Left cardiac atrium (tissue), 4 donors: Measurements from ENCODE around the gene CPLX4. TPM values are rescaled to one million over a fixed set of nuclear protein-coding genes. Genes with fewer than 3 reads are reported as not detected.

Source experiments
- ATAC-seq, 2 donors: fragments of 200-7000 bp; cut with Tn5 transposase; one replicate each; pipeline ENCODE4 v1.9.1; 2020; ENCODE audit warnings: mild to moderate bottlenecking in 2 of 2, moderate library complexity in 2 of 2
- DNase-seq: peaks from one replicate; pipeline ENCODE4 v3.0.0-alpha.2; 2020
- intact Hi-C, 2 donors: fragments of 100-400 bp; cut with DNase I; formaldehyde crosslinking; loops; one replicate each; pipeline versions ENCODE4 v1.14.1 to v1.15.1; 2022 to 2023
- total RNA-seq, 2 donors: library from RNA; stranded (reverse); fragmentation: NEBNext Ultra II Directional; extraction: Animal tissue kit (Norgen Biotek cat#: 25700); gene quantifications; one replicate each; pipeline ENCODE4 v1.2.1, GENCODE V29; 2021
- donor health status: DM: no; HTN: yes; CAD: no.
- donor health status: DM: no; HTN: yes; CAD: no; lungs with severe emphysema.
- donor health status: DM: yes; HTN: yes; CAD: no.
- donor health status: Dilated cardiomyopathy.

The CPLX4 gene
- total RNA-seq, 2 donors from 2014 or later = not detected

GRCh38 chr18:59273759-59274532 lies 44.5 kb downstream of the CPLX4 start:
- DNase-seq = no peak
- intact Hi-C loops = no loop called here
- no peak for ATAC-seq

DNA sequence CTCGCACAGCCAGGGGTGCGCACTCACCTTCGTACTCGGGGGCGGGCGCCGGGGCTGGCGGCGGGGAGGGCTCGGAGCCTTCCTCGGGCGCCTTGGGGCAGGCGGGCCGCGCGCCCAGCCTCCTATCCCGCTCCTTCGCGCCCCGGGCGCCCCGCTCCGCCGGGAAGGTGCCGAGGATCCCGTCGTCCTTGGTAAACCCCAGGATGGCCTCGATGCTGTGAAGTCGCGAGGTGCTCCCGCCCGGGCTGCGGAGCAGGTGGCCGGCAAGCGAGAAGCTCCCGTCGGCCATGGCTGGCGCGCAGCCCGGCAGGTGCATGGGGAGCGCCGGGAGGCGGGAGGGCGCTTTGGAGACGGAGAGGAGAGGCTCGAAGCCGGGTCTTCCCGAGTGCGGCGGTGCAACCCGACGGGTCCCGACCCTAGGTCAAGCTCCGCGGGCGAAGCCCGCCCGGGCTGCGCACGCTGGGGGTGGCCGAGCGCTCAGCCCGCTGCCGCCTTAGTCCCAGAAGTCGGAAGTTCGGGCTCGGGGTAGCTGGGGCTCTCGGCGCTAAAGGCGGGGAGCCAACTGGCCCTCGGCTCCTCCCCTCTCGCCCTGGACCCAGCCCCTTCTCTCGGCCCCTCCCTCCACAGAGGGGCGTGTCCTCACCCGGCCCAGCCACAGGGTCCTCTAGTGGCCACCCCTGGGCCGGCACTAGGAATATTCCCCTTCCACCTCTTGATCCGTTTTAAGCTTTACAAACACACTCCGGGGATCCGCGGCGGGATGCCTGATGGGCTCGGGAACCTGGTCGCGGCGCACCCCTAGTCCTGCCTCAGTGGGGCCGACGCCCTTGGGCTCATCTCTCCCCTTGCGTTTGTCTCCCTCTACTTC lies 45.3 kb downstream of the CPLX4 start, which contains the start of gene RAX:
Gene RAX (minus strand): TSS at position 564 of the 868 bp plus-strand sequence. CDS start 248 bp downstream, at position 316.
- intact Hi-C loops = no loop called here
- ATAC-seq (peak; percentile 44 to 64), DNase-seq (no peak)

- intact Hi-C loops = no loop called here
- ATAC-seq = no peak
- DNase-seq = no peak
Observed at GRCh38 chr18:59272221-59272888, 46.1 kb downstream of the CPLX4 start.

DNA sequence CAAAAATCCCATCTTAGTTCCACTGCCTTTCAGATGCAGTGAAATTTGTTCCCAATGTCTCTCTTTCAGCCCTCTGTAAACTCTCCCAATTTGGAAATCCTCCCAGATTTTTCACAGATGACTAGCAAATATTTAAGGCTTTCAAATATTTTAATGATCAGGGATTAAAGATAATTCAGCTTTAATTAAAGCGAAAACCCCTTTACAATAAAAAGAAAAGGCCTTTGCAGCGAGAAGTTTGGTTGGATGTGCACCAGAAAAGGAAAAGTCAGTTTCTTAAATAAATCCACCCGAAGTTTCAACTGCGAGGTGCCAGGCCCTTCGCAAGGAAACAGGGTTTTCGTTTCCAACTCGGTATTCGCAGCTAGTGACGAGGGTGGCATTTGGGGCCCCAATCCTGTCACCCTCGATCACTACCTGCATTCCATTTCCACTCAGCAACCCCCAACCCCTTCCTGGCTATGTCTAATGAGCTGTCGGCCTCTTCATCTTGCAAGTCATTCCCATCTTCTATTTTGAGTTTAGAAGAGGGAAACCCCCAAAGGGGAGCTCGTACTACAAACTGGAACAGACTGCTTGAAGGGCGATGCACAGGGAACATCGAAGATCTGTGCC lies 46.7 kb downstream of the CPLX4 start:
- no peak for ATAC-seq
- no peak for DNase-seq
- intact Hi-C loops = no loop called here

DNA sequence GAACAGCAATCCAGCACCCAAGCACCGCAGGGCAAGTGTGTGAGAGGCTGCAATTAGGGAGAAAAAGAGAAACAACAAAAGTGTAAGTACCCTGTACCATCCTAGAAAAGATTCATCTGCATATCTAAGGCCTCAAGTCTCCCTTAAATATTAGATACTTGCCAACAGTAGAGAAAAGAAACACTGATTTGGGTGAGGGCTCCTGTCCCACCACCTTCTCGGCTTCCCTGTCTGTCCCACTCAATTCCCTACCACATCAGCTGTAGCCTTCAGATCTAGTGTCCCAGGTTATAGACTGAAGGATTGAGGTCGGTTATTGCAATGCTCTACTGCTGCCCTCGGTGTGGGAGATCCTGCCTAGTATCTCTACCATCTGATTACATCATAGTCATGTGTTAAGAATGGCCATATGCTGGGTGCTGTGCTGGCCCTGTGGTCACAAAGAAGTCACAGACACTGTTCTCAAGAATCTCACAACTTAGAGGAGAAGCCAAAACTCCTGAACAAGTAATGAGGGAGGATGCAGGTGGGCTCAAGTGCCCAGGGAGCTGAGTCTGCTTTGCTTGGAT lies 47.7 kb downstream of the CPLX4 start:
- DNase-seq = no peak
- intact Hi-C loops = no loop called here
- no peak for ATAC-seq

DNA sequence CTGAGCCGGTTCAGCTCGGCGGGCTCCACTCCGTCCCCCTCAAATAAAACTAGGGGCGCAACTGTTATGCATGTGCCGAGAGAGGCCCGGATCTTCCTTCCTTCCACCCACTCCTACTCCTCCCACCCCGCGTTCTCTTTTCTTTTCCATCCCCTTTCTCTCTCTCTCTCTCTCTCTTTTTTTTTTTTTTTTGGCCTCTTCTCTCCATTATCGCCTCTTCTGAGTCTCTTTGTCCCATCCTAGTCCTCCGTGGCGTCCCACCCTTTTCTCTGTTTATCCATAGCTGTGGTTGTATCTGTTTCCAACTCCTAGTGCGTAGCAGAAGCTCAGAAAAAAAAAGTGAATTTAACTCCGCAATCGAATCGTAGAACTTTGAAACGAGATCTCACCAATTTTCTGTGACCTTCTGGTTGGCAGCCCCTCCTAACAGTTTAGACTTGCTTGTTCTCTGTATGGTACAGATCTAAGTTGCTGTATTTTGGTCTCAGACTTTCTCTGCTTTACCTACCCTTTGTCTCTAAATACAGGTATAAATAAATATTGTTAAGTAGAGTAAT lies 48.8 kb downstream of the CPLX4 start:
- DNase-seq (no peak), ATAC-seq (no peak)
- intact Hi-C loops = no loop called here

DNA sequence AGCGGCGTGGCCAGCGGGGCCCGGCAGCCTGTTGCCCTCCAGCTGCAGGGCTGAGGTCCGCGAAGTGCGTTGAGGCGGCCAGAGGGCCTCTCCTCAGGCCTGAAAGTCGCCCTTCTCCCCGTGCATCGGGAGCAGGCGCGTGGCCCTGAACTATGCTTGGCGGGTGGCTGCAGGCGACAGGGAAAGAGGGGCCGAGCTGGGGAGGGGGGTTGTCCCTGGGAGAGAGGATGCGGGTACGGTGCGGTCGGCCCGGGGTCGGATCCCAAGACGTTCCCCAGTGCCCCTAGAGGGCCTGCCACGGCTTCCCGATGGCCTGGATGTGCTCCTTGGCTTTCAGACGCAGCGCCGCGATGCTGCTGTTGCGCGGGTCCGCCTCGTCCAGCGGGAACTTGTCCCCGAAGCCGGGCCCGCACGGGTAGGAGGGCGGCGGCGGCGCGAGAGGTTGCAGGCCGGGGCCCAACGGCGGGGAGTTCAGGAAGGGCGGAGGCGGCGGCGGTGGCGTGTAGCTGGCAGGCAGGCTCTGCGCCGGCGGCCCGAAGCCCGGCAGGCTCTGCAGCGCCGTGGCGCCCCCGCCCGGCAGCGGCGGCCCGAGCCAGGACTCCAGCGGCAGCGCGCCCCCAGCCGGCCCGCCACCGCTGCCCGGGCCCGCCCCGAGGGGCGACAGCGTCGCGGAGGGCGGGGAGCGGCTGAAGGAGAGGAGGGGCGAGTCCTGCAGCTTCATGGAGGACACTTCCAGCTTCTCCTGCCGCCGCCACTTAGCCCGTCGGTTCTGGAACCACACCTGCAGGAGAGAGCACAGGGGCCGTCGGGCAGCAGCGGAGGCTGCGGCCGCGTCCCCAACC lies 49.5 kb downstream of the CPLX4 start:
- intact Hi-C loops = no loop called here
- DNase-seq (peak; percentile 58), ATAC-seq (peak; percentile 21 to 65)

- intact Hi-C loops = no loop called here
- no peak for ATAC-seq
Observed at GRCh38 chr18:59268127-59268720, 50.2 kb downstream of the CPLX4 start.

GRCh38 chr18:59267503-59268126 lies 50.8 kb downstream of the CPLX4 start:
- intact Hi-C loops = no loop called here
- no peak for DNase-seq
- no peak for ATAC-seq

More at GRCh38 chr18:59268127-59268720, 50.2 kb downstream of the CPLX4 start:
- no peak for DNase-seq

GRCh38 chr18:59266886-59267502 lies 51.5 kb downstream of the CPLX4 start:
- ATAC-seq (no peak), DNase-seq (no peak)
- intact Hi-C loops = no loop called here

- no peak for ATAC-seq
- no peak for DNase-seq
- intact Hi-C loops = no loop called here
Observed at GRCh38 chr18:59266459-59266858, 52.0 kb downstream of the CPLX4 start.

GRCh38 chr18:59265974-59266369 lies 52.5 kb downstream of the CPLX4 start:
- DNase-seq = no peak
- intact Hi-C loops = no loop called here

GRCh38 chr18:59265246-59265973 lies 53.0 kb downstream of the CPLX4 start:
- ATAC-seq (peak in 1 of 2 donors; percentile 39), DNase-seq (no peak)
- intact Hi-C loops = no loop called here

More at GRCh38 chr18:59265974-59266369, 52.5 kb downstream of the CPLX4 start:
- ATAC-seq = no peak

- ATAC-seq (peak in 1 of 2 donors; percentile 10), DNase-seq (no peak)
- intact Hi-C loops = no loop called here
Observed at GRCh38 chr18:59264651-59265245, 53.7 kb downstream of the CPLX4 start.

DNA sequence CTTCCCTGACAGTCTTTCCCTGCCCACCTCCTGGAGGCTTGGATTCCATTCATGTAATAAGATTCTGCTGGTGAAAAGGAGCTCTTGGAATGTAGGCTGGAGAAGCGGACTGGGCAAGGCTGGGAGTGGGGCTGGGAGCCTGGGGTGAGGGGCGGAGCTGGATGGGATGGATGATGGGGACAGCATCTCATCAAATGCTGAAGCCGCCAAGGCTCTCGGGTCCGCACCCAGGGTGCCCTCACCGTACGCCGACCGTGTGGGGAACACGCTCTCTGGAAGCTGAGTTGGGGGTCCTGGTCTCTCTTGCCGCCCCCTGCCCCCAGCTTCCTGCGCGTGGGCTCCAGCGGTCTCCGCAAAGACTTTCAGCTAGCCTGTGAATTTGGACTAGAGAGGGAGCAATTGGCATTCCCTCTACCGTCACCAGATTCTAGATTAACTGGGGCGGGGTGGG lies 54.3 kb downstream of the CPLX4 start:
- ATAC-seq (no peak), DNase-seq (no peak)
- intact Hi-C loops = no loop called here
